Embryonic facial prominence (tissue), 1 donor: Measurements from ENCODE around the gene RHOB.
"Not testable (repeated sequence)": the region's sequence is repeated elsewhere in the genome, so short reads cannot be mapped to it uniquely, and the experiment has no call there.

Experiments used
- DNase-seq: peaks from one replicate; pipeline ENCODE4 v3.0.0-alpha.2; 2016; ENCODE audit errors: extremely low spot score

The RHOB gene

GRCh38 chr2:20493095-20493494 lies 46.2 kb downstream of the RHOB start:
- DNase-seq = not testable (repeated sequence)

GRCh38 chr2:20494241-20494640 lies 47.4 kb downstream of the RHOB start:
- no peak for DNase-seq

DNA sequence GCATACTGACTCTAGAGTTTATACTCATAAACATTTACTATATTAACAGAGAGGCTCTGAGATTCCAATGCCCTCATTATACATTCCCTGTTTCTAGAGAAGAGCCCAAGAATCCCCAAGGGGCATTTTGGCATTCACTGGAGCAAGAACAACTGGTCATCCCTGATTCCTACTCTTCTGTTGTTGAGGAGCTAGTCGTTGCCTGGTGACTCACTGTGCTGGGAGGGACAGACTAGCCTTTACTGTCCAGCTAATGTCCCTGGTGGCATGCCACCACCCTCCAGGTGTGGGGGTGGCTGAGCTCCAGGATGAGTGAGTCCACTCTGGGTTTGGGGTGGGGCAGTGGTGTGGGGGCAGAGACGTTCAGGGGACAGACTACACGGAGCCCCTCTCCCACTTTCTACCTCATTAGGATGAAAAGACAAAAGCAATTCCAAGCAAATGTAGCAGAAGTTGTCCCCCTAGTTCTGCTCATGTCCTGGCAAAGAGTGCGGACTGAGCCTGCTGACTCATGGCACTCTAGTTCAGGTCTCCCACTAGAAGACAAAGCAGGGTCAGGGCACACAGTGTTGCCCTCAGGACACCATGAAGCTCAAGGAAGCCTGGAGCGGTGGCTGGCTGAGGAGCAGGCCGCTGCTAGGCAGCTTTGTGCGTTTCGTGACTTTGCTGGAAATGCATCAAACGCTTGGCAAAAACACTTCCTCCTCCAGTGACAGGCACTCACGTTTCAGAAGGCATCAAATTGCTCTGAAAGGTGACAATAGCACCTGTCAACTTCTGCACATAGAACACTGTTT lies 49.4 kb downstream of the RHOB start:
- no peak for DNase-seq

- DNase-seq = no peak
Observed at GRCh38 chr2:20496942-20497341, 50.1 kb downstream of the RHOB start.
